ENCODE measurements around the gene TMEM154. TPM values are rescaled to one million over a fixed set of nuclear protein-coding genes. Genes with fewer than 3 reads are reported as not detected.

Gene TMEM154
- total RNA-seq, 1 donor from 2014 or later, result 1.4 TPM

GRCh38 chr4:152673489-152673888 lies 6.3 kb downstream of the TMEM154 start:
- intact Hi-C loops (cut with micrococcal nuclease), result no loop called here
- Histone ChIP-seq H3K4me1 (no peaks in the 10 kb centered on the region), H3K4me3 (no peak overlapping the region), H3K27me3 (ENCODE audit: low read depth) (no peaks in the 10 kb centered on the region), H3K9me3 (replicated peaks) (no peaks in the 10 kb centered on the region), H3K27ac (replicated peaks) (no peak overlapping the region), H3K36me3 (no peaks in the 10 kb centered on the region)
- TF ChIP-seq, protein P1, sequence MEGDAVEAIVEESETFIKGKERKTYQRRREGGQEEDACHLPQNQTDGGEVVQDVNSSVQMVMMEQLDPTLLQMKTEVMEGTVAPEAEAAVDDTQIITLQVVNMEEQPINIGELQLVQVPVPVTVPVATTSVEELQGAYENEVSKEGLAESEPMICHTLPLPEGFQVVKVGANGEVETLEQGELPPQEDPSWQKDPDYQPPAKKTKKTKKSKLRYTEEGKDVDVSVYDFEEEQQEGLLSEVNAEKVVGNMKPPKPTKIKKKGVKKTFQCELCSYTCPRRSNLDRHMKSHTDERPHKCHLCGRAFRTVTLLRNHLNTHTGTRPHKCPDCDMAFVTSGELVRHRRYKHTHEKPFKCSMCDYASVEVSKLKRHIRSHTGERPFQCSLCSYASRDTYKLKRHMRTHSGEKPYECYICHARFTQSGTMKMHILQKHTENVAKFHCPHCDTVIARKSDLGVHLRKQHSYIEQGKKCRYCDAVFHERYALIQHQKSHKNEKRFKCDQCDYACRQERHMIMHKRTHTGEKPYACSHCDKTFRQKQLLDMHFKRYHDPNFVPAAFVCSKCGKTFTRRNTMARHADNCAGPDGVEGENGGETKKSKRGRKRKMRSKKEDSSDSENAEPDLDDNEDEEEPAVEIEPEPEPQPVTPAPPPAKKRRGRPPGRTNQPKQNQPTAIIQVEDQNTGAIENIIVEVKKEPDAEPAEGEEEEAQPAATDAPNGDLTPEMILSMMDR (IDR thresholded peaks at IDR 0.05; ENCODE audit: borderline replicate concordance), result no peak
- DNase-seq, result no peak

- Histone ChIP-seq H3K36me3 (no peaks in the 10 kb centered on the region), H3K27me3 (ENCODE audit: low read depth) (no peaks in the 10 kb centered on the region), H3K27ac (replicated peaks) (no peak overlapping the region), H3K4me3 (no peak overlapping the region), H3K9me3 (replicated peaks) (no peaks in the 10 kb centered on the region), H3K4me1 (no peaks in the 10 kb centered on the region)
- TF ChIP-seq, protein P1 (IDR thresholded peaks at IDR 0.05; ENCODE audit: borderline replicate concordance), result no peak
- intact Hi-C loops (cut with micrococcal nuclease), result no loop called here
- DNase-seq, result no peak
These were observed 7.3 kb downstream of the TMEM154 start for GRCh38 chr4:152672206-152673092.

DNA sequence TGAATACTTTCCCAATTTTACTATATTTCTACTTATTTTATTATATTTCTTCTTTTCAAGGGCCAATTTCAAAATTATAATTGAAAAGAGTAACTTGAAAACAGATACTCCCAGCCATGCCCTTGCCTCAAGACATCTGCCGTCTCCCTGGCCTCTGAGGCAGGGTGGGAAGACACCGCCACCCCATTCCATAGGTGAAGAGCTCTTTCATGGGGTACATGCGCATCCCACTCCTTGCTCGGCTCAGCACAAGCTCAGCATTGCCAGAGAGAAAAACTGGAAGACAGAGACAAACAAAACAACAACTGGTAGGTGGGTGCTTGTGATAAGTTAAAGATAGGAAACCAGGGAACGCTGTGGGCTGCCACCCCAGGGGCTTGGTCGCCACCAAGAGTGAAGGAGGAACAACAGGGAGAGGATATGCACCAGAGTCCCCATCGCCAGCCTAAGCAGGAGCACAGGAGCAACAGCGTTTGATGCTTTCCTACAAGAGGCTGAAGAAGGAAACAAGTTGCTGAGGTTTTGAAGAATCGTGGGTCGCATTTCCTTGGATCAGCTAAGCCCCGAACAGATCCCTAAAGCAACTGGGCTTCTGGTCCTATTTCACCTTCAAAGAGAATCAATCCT lies 11.3 kb downstream of the TMEM154 start:
- no peak overlapping the region for H3K4me3 ChIP-seq
- intact Hi-C loops (cut with micrococcal nuclease), result no loop called here
- H3K27me3 ChIP-seq (ENCODE audit: low read depth), result no peaks in the 10 kb centered on the region
- H3K36me3 ChIP-seq, result no peaks in the 10 kb centered on the region
- no peaks in the 10 kb centered on the region for H3K9me3 ChIP-seq (replicated peaks)
- no peaks in the 10 kb centered on the region for H3K4me1 ChIP-seq
- DNase-seq, result no peak
- TF ChIP-seq, protein P1 (IDR thresholded peaks at IDR 0.05; ENCODE audit: borderline replicate concordance), result no peak
- no peak overlapping the region for H3K27ac ChIP-seq (replicated peaks)

GRCh38 chr4:152667781-152668180 lies 12.0 kb downstream of the TMEM154 start:
- no peak for DNase-seq
- no peaks in the 10 kb centered on the region for H3K9me3 ChIP-seq (replicated peaks)
- TF ChIP-seq, protein P1 (IDR thresholded peaks at IDR 0.05; ENCODE audit: borderline replicate concordance), result no peak
- intact Hi-C loops (cut with micrococcal nuclease), result no loop called here
- no peak overlapping the region for H3K4me3 ChIP-seq
- no peak overlapping the region for H3K27ac ChIP-seq (replicated peaks)
- H3K4me1 ChIP-seq, result no peaks in the 10 kb centered on the region
- H3K36me3 ChIP-seq, result no peaks in the 10 kb centered on the region
- H3K27me3 ChIP-seq (ENCODE audit: low read depth), result no peaks in the 10 kb centered on the region

DNA sequence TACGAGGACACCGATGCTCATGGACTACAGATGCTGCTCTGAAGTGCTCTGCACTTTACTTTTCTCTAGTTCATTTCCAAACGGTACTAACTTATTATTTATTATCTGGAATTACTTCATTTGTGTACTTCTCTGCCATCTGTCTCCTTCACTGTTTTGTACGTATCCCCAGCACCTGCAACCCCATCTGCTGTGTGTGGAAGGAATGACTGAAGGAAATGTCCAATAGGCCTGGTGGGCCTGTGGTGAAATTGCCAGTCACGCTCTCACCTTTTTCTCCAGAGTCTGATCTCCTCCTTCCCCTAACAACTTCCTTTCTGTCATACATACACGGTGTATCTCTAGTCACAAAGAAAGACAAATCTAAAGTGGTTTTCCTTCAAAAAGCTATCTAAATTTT lies 12.9 kb downstream of the TMEM154 start:
- Histone ChIP-seq H3K9me3 (replicated peaks) (no peaks in the 10 kb centered on the region), H3K4me3 (no peak overlapping the region), H3K27ac (replicated peaks) (no peak overlapping the region), H3K4me1 (no peaks in the 10 kb centered on the region), H3K27me3 (ENCODE audit: low read depth) (no peaks in the 10 kb centered on the region), H3K36me3 (no peaks in the 10 kb centered on the region)
- intact Hi-C loops (cut with micrococcal nuclease), result no loop called here
- DNase-seq, result no peak
- TF ChIP-seq, protein P1 (IDR thresholded peaks at IDR 0.05; ENCODE audit: borderline replicate concordance), result no peak

Measured in left ventricle myocardium inferior (tissue), 1 donor.